Measurements from ENCODE around the gene ZFP91.

Gene ZFP91

DNA sequence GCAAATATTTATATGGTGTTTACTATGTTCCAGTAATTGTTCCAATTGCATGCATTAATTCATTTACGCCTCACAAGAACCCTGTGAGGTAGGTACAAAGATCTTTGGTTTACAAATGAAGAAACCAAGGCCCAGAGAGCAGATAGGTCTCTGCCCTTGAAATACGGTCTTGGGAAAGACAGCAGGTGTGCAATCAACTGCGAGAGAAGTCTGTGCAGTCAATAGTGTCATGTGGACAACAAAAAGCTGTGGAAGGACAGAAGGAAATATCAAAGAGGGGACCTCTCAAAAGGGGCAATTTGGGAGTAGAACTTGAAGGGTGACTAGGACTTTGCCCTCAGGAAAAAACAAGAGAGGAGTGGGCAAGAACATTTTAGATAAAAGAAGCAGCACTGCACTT is 52.5 kb downstream of the ZFP91 start:
- no peak for DNase-seq

DNA sequence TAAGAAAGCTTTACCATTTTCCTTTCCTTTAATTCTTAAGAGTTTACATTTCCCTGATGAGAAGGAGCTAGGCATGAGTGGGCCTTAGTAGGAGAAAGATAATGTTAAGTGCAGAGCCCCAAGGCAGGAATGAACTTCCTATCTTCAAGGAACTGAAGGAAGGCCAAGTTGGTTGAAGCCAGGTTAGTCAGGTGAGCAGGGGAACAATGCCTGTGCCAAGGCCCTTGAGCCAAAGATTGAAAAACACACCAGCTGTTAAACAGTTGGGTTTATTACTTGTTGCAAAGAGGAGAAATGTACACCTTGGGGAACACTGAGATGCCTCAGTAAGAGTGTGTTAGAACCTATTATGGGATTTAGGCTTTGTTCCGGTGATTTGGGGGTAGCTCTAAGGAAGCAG is 53.6 kb downstream of the ZFP91 start:
- no peak for DNase-seq

DNA sequence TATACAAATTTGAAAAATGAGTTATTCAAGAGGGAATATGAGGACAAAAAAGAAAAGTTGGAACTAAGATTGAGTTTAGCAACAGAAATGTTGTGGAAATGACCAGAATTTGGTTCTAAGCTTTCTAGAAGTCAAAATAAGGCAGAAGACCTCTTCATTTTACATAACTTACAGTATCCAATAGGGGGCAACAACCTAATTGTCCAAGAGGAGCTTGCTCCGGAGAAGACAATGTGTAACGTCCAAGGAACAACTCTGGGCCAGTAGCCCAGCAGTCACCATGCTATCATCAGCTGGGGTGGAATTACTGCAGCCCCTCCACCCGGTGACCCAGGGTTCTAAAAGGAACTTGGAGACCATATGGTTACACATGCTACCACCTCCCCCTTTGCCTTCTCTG is 57.7 kb downstream of the ZFP91 start:
- no peak for DNase-seq

DNA sequence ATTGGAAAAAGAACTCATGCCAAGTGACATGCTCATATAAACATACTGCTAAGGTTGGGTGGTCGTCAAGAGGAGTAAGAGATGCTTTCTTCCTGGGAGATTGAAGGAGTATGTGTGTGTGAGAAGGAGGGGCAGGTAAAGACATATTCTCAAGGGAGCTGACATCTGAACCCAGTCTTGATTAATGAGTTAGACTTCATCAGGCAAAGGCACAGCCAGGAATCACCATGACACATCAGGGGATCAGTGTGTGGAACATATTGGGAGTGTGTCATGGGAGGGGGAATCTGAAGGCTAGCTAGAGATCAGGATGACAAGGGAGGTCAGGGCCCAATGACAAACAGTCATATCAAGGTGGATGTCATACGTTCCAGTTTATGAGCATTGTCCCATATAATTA is 58.5 kb downstream of the ZFP91 start:
- no peak for DNase-seq

DNA sequence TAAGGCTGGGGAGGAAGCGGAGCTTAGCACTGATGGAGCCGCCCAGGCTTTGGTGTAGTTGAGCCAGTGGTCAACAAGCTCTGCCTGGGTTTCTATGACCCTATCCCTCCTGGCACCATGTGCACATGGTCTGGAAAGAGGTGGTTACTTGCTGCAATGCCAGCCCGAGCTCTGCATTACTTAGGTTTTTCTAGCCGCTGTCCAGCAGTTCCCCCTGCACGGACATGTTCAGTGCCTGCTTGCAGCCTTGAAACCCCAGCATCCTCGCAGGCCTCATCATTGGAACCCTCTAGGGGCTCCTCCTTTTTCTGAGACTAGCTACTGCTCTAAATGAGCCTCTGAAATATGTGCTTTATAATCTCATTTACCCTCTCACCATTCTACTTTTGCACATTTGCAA is 60.2 kb downstream of the ZFP91 start:
- no peak for DNase-seq

DNA sequence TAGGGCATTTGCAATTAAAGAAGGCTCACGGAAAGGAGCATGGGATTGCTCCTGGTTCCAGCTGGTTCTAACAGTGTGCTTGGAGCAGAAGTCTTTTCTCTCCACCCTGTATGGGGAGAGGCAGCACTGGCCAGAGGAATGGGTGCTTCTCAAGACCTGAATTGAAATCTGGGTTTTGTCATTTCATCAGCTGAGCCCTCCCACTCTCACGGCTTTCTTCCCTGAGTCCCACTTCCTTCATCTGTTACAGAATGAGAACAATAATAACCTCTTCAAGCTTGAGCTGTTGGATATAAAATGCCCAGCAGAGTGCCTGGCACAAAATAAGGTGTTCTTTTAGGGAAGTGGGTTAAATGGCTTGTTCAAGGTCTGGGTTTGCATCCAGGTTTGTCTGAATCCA is 60.8 kb downstream of the ZFP91 start:
- no peak for DNase-seq

DNA sequence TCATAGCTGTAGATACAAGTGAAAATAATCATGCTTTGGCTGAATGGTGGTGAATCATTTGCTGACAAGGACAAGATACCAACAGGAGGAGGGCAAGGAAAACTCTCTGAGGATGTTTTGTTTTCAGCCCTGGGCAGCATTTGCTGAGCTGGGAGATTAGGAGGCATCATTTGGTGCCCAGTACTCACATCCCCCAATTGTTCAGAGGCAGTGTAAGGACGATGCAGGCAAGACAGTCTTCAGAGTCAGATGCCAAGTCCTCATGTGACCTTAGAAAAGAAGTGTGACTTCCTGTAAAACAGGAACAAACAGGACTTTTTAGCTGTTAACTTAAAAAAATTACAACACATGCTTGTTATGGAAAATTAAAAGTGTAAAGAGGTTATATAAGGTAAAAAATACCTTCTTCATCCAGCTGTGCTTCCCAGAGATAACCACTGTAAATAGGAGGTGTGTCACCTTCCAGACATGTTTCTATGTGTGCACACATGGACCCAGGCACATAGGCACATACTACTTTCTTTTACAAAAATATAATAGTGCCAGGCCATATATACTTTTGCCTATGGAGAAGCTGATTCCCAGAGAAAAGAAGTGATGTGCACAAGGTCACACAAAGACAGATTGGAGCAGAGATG is 61.6 kb downstream of the ZFP91 start:
- peak in 1 of 5 experiments; percentile 28 for DNase-seq

DNA sequence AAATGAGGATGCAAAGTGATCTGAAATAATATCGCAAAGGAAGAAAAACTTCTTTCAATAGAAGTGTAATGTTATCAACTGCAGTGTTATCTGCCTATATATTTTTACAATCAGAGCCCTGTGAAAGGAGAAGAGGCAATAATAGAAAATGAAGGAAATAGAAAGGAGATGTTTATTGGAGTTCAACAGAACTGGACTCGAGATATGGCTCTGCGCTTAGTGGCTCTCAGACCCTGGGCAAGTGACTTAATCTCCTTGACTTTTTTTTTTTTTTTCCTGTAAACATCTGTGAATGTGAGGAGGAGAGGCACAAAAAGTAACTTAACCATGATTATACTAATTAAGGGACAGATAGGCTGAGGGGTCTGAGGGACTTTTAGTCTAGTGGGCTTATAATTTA is 62.5 kb downstream of the ZFP91 start:
- no peak for DNase-seq

DNA sequence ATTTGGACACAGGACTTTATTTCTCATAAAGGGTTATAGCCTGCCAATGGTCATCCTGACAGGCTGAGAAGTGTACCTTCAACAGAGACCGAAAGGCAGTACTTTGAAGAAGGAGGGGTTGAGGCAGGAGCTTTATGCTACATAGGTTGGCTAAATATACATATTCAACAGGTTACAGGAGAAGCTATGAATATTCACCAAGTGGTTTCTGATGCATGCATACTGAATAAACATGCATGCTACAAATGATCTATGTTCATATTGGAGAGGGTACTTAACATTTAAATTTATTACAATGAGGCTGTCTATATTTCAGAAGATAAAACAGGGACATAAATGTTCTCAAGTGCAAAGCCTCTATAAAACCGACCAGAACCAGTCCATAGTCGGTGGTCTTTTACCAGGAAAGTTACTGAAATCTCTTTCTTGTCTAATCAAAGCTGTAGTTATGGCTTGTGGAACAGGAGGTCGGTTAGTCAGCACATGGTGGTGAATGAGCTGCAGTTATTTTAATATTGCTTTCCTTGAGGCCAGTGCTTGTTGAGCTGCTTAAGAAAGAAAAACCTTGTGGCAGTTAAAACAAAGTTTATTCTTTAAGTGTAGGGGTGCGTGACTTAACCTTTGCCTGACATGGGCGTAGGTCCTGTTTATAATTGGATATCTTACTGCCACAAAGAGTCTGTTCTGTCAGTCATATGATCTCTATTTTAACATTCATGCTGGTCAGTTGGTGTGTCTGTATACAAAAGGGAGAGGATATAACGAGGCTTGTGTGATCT is 63.1 kb downstream of the ZFP91 start:
- no peak for DNase-seq

DNA sequence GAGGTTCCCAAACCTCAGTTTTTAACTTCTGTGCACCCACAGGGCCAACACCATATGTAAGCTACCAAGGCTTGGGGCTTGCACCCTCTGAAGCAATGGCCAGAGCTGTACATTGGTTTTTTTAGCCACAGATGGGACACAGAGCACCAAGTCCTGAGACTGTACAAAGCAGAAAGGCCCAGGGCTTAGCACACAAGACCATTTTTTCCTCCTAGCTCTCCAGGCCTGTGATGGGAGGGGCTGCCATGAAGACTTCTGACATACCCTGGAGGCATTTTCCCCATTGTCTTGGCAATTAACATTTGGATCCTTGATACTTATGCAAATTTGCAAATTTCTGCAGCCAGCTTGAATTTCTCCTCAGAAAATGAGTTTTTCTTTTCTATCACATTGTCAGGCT is 67.0 kb downstream of the ZFP91 start:
- DNase-seq: no peak

DNA sequence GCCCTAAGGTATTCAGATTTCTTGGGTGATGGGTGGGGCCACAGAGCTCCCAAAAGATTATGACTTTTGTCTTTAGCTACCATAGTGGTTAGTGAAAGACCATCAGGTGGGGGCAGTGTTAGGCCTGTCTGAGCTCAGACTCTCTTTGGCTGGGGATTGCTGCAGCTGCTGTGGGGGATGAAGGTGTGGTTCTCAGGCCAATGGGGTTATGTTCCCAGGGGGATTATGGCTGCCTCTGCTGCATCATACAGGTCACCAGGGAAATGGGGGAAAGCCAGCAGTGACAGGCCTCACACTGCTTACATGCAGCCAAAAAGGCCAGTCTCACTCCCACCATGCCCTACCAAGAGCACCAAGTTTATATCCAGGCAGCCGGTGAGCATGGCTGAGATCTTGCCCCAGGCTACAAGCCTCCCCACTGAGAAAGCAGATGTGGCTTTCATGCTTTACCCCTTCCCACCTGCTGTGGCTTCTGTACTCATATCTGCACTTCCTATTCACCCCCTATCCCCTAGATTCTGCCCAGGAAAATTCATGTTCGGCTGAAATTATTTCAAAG is 68.4 kb downstream of the ZFP91 start:
- DNase-seq: no peak

DNA sequence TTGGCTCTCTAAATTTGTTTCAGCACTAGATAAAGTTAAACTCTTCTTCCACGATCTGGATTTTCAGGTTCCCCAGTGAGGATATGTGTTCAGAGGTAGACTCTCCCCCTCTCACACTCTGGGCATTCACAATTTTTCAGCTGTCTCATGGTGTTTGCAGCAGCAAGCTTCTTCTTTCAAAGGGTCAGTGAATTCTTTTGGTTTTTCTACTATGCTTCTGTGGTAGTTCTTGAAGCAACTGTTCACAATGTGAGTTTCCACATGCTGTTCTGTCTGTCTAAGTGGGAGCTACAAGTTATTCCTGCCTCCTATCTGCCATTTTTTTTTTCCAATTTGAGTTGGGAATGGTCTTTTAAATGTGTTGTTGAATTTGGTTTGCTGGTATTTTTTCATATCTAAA is 69.0 kb downstream of the ZFP91 start:
- DNase-seq: no peak

DNA sequence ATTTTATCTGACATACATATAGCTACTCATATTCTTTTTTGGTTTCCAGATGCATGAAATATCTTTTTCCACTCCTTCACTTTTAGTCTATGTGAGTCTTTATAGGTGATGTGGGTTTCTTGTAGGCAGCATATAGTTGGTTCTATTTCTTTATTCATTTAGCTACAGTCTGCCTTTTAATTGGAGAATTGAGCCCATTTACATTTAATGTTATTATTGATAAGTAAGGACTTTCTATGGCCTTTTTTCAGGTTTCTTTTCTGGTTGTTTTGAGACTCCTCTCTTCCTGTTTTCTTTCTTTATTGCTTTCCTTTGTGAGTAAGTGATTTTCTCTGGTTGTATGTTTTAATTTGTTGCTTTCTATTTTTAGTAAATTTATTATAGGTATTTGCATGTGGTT is 70.8 kb downstream of the ZFP91 start:
- no peak for DNase-seq

DNA sequence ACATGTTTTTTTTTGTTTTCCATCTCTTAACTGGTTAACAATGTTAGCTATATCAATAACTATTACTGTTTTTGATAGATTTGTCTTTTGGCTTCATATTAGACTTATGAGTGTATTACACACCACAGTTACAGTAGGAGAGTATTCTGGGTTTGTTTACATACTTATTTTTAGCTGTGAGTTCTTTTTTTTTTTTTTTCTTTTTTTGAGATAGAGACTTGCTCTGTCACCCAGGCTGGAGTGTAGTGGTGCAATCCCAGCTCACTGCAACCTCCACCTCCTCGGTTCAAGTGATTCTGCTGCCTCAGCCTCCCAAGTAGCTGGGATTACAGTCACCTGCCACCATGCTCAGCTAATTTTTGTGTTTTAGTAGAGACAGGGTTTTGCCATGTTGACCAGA is 71.6 kb downstream of the ZFP91 start:
- no peak for DNase-seq

DNA sequence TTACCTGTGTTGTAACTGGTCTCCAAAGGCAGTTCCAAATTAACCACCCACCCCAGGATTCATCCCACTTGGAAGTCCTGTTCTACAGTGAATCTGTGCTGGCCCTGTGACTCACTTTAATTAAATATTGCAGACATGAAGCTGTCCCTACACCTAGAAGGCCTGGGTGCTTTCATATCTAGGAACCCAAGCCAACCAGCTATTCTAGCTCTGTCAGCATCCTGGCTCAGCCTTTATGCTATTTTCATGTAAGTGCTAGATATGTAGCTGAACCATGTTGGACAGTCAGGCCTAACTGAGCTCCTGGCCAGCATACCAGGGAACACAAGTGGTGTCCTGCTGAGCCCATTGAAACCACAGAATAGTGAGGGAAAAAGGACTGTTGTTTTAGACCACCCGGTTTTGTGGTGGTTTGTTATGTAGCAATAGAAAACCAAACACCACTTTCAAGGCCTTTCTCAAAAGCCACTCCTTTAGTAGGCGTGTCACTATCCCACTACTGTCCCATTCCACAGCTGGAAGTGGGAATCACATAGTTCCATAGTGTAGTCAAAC is 73.9 kb downstream of the ZFP91 start:
- no peak for DNase-seq

DNA sequence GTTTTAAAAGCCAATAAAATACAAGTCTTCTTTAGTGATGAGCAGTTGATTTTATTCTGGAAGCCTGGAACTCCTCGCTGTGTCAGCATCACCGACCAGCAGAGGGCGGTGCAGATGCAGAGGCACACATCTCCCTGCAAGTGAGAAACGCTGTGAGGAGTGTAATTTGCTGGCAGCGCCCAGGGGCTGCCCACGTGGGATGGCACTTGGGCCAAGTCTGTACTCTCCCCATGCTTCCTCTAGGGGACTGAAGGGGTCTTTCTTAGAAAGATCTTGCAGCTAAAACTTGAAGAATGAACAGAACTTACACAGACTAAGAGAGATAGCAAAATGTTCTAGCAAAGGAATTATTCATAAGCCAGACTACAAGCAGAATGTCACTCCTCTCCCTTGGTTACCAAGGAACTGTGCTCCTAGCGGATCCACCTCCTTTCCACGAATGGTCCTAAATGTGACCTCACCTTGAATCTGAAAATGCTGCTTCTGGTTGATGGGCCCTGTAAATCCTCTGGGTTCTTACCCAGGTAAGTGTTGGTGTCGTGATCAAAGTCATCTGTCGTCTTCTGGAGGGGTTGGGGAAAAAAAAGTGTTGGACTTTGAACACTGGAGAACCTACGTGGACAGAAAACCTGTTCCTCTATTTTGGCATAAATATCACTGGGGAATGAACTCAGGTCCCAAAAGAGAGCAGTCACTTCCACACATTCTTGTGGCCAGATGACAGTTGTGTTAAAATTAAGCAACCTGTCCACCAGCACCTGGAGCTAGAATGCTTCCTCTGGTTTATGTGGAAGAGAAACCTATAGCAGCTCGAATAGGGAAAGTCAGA is 75.4 kb downstream of the ZFP91 start:
- peak; percentile 31 to 76 (median 59) for DNase-seq

DNA sequence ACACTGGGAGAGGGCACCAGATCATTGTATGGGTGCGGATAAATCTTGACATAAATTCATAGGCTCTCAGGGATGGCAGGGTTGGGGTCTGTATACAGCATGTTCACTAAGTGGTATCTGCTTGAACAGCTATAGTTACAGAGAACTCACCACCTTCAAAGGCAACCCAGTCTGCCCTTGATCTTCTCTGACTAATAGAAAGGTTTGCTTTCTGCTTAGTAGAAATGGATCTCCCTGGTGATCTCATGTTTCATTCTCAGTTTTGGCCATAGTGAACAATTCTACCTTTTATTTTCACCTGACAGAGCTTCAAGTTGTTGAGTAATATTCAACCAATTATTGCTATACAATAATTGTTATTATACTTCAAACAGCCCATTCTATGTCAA is 76.0 kb downstream of the ZFP91 start:
- DNase-seq: no peak

DNA sequence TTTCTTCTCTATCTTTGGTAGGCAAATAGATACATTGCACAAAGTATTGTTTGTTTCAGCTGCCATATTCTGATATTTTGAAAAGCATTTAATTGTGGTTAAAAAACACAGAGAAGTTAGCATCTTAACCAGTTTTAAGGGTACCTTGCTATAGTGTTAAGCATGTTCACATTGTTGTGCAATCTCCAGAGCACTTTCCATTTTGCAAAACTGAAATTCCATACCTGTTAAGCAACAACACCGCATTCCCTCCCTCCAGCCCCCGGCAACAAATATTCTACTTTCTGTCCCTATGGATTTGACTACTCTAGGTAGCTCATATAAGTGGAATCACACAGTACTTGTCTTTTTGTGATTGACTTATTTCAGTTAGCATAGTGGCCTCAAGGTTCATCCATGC is 77.5 kb downstream of the ZFP91 start:
- DNase-seq: no peak

DNA sequence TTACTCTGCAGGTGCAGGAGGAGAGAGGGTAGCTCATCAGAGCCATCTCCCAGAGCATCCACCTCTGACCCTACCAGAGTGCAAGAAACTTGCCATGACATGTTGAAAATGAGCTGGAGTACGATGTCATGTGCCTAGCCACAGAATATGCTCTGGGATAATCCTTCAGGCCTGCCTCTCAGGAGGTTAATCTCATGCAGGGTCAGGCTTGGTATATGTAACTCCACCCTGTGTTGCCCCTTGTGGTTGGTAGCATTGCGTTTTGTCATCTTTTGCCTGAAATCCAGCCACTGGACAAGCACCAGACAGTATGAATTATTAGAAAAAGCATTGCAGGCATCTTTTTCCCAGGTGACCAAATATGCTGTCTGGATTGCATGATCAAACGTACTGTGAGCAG is 79.8 kb downstream of the ZFP91 start:
- DNase-seq: no peak

DNA sequence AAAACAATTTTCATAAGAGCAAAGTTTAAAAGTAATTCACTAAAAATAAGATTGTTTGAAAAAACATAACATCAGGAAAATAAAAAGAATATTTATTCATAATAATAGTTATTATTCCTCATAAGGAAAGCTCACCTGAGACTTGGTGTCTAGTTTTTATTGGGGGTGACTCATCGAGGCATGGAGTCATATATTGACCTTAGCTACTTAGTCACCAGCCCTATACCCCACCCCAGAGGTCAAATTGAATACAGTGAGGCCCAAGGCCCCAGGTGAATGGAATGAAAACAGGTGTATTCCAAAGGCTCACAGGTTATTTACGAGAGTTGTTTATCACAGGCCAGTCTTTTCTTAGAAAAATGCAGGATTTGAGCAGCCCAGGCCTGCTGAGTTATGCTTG is 80.5 kb downstream of the ZFP91 start:
- no peak for DNase-seq

DNA sequence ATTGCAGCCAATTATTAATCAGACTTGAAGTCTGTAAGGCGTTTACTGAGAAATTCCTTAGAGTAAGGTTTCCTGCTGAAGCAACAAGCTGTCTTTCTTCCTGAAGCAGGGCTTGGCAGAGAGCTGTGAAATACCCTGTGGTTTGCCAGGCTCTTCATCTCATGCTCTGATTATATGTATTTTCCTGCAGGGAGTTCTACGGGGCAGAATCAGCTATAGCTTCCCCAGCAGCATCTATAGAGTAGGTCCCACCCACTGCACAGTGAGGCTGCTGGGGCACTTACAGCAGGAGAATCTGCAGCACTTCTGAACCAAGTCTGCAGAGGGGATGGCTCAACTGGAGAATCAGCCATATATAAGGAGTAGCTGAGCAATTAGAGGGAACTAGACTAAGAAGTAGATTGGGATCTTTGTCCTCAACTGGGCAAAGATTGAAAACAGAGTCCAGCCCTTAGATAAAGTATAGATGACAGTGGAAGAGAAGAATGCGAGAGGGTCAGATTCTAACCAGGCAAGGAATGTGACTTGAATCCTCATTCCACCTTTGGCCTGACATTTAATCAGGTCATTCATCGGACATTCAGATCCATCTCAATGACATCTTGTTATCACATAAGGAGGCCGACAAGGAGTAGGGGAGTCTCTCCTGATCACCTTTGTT is 81.2 kb downstream of the ZFP91 start:
- no peak for DNase-seq

Data from T-helper 2 cell (primary cell).